Measurements from ENCODE around the gene ABCB11.

The ABCB11 gene

DNA sequence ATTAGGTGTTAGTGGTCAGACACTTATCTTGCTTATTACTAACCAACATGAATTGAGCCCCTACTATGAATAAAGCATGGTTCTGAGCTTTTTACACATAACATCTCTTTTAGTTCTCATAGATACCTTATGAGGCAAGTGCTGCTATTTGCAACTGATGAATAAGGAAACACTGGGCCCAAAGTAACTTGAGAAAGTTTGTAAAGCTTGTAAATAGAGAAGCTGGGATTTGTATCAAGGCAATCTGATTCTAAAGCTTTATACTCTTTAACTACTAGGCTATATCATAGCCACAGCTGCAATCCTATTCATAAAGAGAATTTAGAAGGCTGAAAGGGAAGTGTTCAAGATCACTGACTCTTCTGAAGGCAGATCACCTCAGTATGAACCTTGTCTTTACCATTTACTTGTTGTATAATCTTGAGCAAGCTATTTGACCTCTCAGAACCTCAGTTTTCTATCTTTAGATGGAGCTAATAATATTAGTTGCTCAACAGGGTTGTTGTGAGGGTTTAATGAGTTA is 60.4 kb downstream of the ABCB11 start:
- no peak for TF ChIP-seq POLR2AphosphoS5 (IDR thresholded peaks at IDR 0.05; ENCODE audit: low read depth, low read length)
- TF ChIP-seq TAF1 (IDR thresholded peaks at IDR 0.05; ENCODE audit: borderline replicate concordance, insufficient read depth, low read length) = no peak
- TF ChIP-seq SIN3A (IDR thresholded peaks at IDR 0.05; ENCODE audit: borderline replicate concordance, insufficient read depth, low read length) = no peak
- TF ChIP-seq FOXP2 (optimal IDR thresholded peaks at IDR 0.05; ENCODE audit: borderline replicate concordance, extremely low read depth, extremely low read length, insufficient read depth) = no peak
- TF ChIP-seq, protein P1, sequence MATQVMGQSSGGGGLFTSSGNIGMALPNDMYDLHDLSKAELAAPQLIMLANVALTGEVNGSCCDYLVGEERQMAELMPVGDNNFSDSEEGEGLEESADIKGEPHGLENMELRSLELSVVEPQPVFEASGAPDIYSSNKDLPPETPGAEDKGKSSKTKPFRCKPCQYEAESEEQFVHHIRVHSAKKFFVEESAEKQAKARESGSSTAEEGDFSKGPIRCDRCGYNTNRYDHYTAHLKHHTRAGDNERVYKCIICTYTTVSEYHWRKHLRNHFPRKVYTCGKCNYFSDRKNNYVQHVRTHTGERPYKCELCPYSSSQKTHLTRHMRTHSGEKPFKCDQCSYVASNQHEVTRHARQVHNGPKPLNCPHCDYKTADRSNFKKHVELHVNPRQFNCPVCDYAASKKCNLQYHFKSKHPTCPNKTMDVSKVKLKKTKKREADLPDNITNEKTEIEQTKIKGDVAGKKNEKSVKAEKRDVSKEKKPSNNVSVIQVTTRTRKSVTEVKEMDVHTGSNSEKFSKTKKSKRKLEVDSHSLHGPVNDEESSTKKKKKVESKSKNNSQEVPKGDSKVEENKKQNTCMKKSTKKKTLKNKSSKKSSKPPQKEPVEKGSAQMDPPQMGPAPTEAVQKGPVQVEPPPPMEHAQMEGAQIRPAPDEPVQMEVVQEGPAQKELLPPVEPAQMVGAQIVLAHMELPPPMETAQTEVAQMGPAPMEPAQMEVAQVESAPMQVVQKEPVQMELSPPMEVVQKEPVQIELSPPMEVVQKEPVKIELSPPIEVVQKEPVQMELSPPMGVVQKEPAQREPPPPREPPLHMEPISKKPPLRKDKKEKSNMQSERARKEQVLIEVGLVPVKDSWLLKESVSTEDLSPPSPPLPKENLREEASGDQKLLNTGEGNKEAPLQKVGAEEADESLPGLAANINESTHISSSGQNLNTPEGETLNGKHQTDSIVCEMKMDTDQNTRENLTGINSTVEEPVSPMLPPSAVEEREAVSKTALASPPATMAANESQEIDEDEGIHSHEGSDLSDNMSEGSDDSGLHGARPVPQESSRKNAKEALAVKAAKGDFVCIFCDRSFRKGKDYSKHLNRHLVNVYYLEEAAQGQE (IDR thresholded peaks at IDR 0.05; ENCODE audit: insufficient read depth in 1 of 2, low read depth in 2 of 2, low read length in 2 of 2) = no peak

DNA sequence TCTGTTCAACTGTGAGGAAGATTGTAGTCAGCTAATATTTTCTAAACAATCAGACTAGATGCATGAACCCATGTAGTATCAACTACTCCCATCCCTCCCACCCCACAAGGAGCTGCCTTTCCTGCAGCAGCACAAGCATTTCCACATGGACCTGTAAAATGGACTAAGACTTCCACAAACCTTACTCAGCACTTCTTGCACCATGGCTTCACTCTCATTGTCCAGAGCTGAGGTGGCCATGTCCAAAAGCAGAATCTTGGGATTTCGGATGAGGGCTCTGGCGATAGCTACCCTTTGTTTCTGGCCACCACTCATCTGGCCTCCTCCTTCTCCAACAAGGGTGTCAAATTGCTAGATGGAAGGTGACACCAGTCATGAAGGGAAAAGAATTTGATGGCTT is 61.3 kb downstream of the ABCB11 start:
- TF ChIP-seq FOXP2 (optimal IDR thresholded peaks at IDR 0.05; ENCODE audit: borderline replicate concordance, extremely low read depth, extremely low read length, insufficient read depth) (no peak), POLR2AphosphoS5 (IDR thresholded peaks at IDR 0.05; ENCODE audit: low read depth, low read length) (no peak), SIN3A (IDR thresholded peaks at IDR 0.05; ENCODE audit: borderline replicate concordance, insufficient read depth, low read length) (no peak), TAF1 (IDR thresholded peaks at IDR 0.05; ENCODE audit: borderline replicate concordance, insufficient read depth, low read length) (no peak)
- TF ChIP-seq, protein P1 (IDR thresholded peaks at IDR 0.05; ENCODE audit: insufficient read depth in 1 of 2, low read depth in 2 of 2, low read length in 2 of 2) = no peak

DNA sequence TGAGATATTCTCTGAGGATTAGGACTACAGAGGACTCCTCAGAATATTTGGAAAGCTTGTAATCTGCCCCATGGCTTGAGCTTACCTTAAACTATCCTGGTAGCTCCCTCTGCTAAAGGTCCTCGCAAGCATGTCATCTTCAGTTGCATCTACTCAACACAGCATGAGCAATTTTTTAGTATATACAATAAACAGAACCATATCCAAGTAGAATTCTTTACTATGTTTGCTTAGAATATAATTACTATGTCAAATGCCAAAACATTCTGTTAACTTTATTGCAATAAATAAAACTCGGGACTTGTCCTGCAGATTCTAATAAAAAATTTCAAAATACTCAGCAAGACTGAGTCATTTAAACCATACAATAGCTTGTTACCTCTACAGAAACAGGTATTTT is 62.8 kb downstream of the ABCB11 start:
- TF ChIP-seq POLR2AphosphoS5 (IDR thresholded peaks at IDR 0.05; ENCODE audit: low read depth, low read length) (no peak), FOXP2 (optimal IDR thresholded peaks at IDR 0.05; ENCODE audit: borderline replicate concordance, extremely low read depth, extremely low read length, insufficient read depth) (no peak), TAF1 (IDR thresholded peaks at IDR 0.05; ENCODE audit: borderline replicate concordance, insufficient read depth, low read length) (no peak), SIN3A (IDR thresholded peaks at IDR 0.05; ENCODE audit: borderline replicate concordance, insufficient read depth, low read length) (no peak)
- TF ChIP-seq, protein P1 (IDR thresholded peaks at IDR 0.05; ENCODE audit: insufficient read depth in 1 of 2, low read depth in 2 of 2, low read length in 2 of 2) = no peak

DNA sequence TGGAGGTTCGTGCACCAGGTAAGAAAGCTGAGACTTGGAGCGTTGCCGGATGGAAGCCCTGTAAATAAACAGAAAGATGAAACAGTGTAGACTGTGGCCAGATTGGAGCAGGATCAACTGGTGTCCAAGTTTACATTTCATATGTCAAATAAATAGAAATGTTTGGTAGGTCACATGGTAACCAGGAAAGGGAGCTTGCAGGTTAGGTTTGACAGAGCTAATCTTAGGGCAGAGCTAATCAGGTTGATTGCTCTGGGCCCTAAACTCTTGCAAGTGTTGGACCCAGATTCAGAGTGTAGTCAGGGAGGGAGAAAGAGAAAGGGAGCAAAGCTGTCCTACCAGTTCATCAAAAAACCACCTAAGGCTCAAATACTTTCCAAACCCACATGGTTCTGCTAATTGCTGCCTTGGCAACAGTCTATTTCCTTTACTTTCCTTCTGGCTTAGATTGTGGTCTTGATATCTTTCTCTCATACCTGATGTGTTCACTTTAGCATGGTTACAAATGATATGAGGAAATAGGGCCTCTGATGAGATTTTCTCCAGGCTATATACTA is 66.8 kb downstream of the ABCB11 start:
- TF ChIP-seq POLR2AphosphoS5 (IDR thresholded peaks at IDR 0.05; ENCODE audit: low read depth, low read length) (no peak), SIN3A (IDR thresholded peaks at IDR 0.05; ENCODE audit: borderline replicate concordance, insufficient read depth, low read length) (no peak), FOXP2 (optimal IDR thresholded peaks at IDR 0.05; ENCODE audit: borderline replicate concordance, extremely low read depth, extremely low read length, insufficient read depth) (no peak), TAF1 (IDR thresholded peaks at IDR 0.05; ENCODE audit: borderline replicate concordance, insufficient read depth, low read length) (no peak)
- TF ChIP-seq, protein P1 (IDR thresholded peaks at IDR 0.05; ENCODE audit: insufficient read depth in 1 of 2, low read depth in 2 of 2, low read length in 2 of 2) = no peak
